GM19395 (cell line): ENCODE results near the gene NOP9.
A peak's percentile ranks its signal among the peaks of the same experiment; 100 is the strongest.
"Not testable (repeated sequence)": the region's sequence is repeated elsewhere in the genome, so short reads cannot be mapped to it uniquely, and the experiment has no call there.

Experiments used
- ATAC-seq: cut with Tn5 transposase; IDR thresholded peaks from one replicate; pipeline ENCODE4 v1.9.1; 2021; ENCODE audit warnings: mild to moderate bottlenecking, moderate library complexity; ENCODE audit not compliant: unreplicated experiment

The NOP9 gene

DNA sequence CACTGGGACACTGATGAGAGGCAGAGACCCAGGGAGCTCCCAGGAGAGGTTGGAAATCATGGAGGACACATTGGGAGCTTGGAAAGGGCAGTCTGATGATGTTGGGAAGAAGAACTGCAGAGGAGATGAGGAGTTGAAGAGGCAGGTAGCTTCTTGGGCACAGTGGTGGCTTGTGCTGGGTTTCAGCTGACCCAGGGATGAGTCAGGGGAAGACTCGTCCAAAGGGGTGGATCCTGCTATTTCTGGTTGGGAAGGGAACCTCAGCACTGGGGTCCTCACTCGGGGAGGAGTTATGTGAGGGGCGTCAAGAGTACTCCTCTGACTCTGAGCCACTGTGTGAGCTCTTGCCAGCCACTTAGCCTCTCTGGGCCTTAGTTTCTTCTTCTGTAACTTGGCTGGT is 23.7 kb downstream of the NOP9 start:
- no peak for ATAC-seq

DNA sequence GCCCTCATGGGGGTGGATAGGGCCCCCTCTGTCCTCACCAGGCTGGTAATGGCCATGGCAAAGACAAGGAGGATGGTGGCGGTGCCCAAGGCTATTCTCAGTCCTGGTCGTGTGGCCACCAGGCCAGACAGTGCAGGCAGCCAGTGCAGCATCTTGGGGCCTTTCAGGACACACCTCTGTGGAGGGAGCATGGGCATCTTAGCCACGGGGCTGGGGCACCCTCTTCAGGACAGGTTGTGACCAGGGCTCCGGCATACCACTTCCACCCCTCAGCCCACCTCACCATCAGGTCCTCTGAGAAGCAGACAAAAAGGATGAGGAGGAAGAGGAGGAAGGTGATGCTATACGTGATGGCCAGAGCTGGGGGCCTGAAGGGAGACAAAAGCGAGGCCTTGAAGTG is 24.4 kb downstream of the NOP9 start:
- ATAC-seq, result no peak

DNA sequence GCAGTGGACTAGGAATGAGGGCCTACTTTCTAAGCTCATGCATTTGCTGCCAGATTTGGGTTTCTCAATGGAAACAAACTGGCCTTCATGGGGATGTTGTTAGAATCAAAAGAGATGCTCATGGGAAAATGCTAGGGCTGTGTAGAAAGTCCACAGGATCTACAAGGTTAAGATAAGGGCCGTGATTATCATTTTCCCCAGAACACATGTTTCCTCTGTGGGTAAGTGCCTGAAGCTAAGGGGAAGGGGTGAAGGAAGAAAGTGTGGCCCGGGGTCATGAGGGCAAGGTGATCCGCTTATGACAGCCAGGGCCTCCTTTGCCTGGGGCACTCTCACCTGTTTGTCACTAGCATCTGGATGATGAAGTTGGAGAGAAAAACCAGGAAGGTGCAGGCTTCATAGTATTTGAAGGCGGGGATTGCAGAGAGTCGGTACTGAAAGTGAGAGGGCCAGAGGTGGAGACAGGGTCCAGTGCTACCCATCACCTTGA is 25.4 kb downstream of the NOP9 start:
- no peak for ATAC-seq

DNA sequence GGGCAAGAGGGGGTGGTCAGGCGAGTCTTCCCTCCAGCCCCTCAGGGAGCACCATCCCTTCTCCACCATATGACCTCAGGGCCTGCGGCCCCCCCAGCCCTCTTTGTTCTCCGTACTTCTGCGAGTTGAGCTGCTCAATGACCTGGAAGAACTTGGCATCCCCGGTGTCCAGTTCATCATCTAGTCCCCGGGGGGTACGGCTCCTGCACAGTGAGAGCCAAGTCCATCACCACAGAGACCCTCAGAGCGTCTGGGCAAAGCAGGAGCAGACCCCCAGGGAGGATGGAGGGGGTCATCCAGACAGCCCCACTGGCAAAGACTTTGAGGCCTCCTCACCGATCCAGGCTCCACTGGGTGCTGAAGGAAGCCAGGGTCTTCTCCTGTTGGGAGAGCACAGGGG is 26.3 kb downstream of the NOP9 start:
- ATAC-seq, result no peak

DNA sequence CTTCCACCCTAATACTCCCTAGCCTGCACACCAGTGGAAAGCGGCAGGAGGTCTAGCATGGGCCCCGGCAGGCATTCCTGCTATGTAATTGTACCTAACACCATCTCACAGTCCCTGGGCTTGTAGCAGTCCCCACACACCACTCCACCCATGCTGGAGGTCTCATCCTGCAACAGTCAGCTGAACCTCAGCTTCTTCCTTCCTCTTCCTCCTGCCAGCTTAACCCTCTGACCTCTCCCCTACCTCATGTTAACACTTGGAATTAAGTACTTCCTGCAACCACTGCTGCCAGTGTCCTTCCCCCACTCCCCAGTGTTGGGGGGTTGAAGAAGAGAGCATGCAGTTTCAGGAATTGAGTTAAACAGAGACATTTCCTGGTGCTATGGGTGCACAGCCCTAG is 27.7 kb downstream of the NOP9 start:
- ATAC-seq, result no peak

DNA sequence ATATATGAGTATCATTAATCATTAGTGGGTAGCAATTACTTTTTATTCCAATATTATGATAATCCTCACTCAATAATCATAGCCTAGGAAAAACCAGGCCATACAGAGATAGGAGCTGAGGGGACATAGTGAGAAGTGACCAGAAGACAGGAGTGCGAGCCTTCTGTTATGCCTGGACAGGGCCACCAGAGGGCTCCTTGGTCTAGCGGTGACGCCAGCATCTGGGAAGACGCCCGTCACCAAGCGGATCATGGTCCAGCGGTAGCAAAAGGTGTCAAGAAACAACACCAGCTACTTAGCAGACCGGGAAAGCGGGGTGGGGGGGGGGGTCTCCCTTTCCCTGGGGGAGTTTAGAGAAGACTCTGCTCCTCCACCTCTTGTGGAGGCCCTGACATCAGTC is 28.3 kb downstream of the NOP9 start:
- not testable (repeated sequence) for ATAC-seq

DNA sequence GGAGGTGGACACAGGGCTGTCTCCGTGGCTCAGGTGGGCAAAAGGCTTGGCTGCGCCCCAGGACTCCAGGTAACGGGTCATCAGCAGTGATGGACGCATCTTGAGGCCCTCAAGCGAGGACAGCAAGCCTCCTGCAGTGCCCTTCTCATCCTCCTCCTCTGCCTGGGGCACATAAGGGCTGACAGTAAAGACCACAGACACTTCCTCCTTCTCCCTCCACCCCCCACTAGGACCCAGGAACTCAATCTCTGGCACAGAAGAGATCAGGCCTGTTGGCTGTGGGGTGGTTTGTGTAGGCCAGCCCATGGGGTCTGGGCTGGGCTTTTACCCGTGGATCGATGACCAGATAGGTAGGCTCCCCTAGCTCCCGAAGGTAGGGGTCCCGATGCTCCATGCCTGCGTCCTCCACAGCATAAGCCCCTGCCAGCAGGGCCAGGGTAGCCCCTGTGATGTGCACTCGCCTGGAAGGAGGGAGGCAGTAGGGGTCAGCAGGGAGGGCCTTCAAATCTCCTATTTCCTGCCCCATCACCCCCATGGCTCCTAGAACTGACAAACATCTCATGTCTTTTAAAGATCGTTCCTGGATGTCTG is 29.5 kb downstream of the NOP9 start:
- no peak for ATAC-seq

DNA sequence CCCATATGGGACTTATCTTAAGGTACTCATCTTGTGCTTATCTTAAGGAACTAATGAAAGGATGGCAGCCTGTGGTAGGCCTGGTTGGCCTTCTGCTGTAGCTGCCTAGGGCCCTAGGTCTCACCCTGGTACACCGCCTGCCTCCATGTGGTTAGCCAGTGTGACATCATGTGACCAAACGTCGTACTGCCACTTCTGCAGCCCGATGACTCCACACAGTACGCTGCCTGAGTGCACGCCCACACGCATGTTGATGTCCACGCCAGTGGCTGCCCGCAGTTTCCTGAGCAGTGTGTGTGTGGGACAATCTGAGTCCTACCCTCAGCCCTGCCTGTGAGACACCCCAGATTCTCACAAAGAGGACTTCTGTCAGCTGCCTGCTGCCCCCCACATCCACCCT is 30.1 kb downstream of the NOP9 start:
- ATAC-seq, result no peak

DNA sequence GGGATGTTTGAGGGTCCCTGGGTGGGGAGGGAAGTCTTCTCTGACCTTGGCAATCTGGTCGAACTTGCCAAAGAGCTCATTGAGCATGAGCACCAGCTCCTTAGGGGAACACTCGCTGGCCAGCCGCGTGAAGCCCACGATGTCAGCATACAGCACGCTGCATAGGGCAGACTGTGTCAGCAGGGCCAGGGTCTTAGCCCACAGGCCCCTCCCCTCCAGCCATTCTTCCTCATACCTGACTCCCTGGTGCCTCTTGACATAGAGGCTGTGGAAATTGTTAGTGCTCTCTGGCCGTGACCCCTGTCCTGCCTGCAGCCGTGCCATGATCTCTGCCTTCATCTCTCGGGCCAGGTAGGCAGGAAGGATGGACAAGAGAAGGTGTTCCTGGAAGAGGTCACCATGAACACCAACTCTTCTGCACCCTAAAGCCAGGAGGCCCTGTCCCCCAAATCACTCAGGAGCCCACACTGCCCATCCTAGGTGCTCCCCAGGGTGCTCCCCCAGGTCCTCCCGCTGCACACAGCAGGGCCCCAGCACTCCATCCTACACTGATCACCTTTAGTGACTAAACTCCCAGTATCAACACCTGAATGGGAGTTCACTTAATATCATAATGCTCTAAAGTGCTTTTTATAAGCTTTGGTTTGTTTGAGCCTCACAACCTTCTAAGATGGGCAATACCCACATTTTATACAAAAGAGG is 31.5 kb downstream of the NOP9 start:
- ATAC-seq, result no peak

DNA sequence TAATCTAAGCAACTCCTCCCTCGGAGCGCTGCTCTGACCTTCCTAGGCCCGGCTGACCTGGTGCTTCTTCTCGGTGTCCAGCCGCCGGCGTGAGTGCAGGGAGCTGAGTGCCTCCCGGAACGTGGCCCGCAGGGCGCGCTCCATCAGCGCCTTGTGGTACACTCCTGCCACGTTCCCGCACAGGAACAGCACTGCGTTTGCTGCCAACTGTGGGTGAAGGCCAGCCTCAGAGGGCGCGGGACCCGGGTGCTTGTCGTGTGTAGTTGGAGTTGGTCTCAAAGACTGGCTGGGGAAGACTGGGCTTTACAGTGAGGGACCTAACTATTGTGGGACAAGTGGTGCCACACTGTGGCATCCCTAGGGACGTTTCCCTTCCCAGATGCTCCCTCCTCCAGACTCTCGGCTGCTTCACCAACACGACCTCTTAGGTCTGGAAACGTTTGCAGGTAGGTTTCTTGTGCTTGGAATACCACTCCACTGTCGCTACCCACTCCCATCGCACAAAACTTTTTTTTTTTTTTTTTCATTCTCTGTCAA is 32.1 kb downstream of the NOP9 start:
- ATAC-seq, result no peak

DNA sequence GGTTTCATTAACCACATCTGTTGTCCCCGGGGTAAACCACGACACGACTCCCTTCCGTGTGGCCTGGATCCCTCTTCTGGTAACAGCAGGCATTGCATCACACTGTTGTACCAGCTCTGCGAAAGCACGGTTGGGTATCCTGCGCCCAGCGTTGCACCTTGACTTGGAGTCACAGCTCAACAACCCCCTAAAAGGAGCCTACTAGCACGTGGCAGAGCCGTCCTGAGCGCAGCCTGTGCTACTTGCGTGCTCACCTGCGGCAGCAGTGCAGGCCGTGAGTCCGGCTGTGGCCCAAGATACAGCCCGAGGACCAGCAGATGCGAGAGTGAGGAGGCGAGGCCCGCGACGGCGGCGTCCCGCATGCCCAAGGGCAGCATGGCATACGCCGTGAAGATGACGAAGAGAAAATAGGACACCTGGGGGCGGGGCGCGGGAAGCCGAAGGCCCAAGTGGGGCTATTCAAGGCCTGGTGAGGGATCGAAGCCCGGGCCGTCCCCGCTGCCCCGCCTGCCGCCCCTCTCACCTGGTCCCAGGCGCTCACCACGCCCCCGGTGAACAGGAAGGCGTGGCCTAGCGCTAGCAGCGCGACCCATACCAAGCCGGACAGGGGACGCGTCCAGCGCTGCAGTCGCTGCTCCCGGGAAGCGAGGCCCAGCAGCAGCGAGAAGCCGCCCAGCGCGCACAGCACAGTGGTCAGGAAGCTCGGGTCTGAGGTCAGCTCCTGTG is 32.8 kb downstream of the NOP9 start:
- ATAC-seq, result peak; percentile 88

DNA sequence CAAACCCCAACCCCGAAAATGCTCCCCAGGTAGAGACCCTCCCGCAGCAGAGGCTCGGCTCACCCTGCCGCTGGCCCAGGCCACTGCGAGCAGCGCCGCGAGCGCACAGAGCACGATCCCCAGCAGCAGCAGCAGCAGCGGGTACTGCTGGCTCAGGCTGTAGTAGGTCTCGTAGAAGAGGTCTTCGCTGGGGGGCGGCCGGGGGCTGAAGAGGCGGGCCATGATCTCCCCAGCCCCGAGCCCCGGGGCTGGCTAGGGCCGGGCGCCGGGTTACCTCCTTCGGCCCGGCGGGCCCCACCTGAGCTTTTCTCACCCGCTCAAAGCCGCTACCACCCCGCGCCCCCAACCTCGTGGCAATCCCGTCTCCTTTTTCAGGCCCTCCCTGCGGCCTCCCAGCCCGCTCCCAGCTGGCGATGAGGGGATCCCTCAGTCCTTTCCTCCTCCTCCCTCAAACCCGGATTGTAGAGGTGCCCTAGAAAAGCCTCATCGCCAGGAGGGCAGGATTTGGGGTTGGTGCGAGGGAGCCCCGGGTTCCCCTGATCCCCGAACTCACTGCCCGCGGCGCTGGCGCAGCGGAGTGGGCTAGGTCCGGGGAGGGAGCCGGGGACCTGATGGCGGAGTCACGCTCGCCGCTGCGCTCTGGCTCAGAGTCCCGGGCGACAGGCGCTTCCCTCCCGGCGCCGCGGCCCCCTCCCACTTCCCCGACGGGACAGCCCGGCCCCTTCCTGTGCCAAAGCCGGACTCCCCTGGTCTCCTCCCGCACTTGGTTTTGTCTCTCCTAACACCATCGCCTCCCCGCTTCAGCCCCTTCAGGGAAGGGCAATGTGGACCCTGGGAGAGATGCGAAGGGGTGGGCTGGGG is 35.0 kb downstream of the NOP9 start, which contains the start of gene ADCY4:
Gene ADCY4 (minus strand): TSS at position 641 of the 861 bp plus-strand sequence. CDS start 419 bp downstream, at position 222.
- no peak for ATAC-seq

DNA sequence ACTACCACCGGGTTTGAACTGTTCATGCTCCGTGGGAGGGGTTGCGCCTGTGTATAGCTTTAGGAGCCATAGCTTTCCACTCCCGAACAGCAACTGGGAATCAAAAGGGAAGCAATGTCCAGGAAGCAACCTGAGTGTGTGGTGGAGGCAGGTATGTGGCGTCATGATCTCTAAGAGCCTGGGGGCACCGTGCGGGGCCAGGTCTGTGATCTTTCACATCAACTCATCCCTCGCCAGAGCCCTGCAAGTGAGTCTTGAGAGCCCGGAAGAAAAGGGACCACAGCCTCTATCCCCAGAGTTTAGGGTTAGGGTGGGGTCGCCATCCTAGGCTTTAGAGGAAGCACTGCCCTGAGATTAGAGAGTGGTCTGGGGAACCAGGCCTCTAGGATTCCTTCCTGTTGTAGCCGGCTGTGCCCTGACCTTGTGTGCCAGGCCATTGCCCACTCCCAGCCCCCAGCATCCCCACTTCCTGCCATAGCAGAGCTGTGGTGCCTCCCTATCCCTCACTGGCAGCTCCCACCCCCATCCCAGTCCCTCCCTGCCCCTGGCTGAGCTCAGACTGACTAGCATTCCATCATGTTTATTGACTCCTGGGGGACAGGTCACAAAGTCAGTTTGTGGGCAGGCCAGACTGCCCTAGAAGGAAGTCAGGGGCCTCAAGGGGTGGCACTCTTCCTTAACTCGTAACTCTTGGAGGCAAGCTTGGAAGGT is 36.0 kb downstream of the NOP9 start:
- no peak for ATAC-seq

DNA sequence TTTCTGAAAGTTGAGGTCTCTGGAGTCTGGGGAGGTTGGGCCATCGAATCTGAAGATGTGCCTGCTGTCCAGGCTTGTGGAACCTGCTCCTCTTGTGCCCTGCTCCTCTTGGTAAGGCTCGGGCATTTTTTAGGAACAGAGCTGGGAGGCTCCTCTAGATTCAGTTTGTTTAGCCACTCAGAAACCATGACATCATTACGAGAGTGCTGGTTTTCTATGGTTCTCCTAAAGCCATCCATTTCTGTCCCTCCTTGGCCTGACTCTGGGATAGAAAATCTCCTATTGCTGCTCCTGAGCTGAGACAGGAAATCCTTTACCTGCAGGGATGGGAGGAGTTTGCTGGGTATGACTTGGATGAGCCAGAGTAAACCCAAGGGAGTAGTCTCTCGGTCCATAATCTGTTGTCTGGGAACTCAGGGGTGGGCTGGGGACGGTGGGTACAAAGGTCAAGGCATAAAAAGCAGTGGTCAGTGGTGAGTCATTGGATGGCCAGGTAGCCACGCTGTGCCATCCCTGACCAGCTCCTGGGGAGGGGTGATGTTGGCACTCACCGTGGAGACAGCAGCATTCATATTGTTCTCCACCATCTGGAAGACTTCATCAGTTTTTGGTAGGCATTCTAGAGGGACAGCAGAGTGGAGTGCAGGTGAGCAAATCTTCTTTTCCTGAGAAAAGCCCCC is 37.6 kb downstream of the NOP9 start:
- ATAC-seq, result no peak

DNA sequence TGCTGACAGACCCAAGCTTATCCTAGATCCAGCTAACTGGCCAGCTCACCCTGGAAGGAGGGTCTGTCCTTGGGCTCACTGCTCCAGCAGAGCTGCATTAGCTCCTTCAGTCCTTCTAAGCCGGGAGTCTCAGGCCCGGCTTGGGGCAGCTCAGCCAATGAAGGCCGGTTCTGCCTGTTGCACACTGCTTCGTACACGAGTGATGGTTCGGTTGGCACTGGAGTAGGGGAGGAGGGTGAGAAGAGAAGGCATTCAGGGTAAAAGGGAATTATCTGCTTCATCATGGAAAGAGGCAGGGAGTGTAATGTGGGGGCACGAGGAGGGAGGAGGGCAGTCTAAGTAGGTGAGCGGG is 38.1 kb downstream of the NOP9 start:
- no peak for ATAC-seq

DNA sequence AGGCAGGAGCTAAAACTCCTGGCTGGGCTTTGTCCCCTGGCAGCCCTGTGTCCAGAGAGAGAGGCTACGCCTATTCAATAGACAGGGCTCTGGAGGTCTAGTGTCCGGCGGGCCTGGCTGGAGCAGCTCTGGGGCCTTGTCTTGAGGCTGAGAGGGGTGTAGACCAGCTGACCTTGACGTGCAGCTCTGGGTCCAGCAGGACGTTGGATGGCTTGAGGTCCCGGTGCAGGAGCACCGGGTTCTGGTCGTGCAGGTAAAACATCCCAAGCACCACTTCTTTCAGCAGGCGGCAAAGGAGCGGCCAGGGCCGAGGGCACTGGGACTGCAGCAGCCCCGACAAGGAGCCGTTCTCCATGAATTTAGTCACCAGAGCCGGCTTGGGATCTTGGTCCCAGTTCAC is 39.2 kb downstream of the NOP9 start:
- no peak for ATAC-seq

DNA sequence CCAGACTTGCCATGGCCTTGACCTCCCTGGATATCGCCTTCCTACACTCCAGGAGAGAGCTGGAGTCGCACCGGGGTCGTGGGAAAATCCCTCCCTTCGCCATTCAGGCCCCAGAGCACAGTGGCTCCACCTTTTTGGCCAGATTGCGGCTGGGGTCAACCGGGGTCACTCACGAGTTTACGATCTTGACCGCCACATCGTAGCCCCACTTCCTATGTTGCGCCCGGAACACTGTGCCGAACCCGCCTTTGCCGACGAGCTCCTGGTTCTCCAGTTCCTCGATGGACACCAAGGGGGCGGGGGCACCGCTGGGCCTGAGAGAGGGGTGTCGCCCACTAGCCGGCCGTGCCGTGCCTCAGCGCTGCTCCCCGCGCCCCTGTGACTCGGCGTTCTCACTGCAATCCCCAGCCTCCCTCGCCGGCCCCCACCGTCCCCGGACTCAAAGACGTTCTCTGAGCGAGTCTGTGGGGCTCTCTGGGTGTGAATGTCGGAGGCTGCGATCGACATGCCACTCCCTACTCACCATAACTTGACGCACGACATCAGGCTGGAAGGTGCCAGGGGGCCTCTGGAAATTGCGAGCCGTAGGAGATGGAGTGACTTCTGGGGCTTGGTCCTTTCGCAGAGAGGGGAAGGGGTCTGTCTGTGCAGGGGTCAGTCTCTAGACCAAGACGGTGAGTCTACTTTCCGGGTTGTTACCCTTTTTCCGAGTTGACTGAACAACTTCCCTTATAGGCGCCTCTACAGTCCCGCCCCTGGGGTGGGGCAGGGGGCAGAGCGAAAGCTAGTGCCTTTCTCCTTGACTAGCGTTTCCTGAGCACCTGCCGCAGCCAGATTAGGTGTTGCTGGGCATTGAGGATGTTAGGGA is 39.9 kb downstream of the NOP9 start, which contains the start of gene RIPK3:
Gene RIPK3 (minus strand): TSS at position 708 of the 868 bp plus-strand sequence. CDS start 165 bp downstream, at position 543.
- peak; percentile 90 for ATAC-seq

DNA sequence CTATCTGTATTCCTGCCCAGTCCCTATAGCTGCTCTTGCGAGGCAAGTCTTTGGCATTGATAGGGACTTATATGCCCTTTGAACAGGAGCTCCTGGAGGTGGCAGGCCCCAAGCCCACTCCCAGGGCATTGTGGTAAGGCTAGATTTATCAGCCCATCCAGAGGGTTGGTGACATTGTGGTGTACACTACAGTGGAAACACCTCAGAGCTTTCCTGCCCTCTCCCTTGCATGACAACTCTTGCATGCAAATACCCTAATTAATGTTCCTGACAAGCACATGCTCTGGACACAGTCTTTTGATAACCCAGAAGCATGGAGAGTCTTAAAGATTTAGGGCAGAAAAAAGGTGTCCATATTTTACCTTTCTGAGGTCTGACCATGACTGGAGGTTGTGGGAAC is 41.0 kb downstream of the NOP9 start:
- ATAC-seq, result no peak

DNA sequence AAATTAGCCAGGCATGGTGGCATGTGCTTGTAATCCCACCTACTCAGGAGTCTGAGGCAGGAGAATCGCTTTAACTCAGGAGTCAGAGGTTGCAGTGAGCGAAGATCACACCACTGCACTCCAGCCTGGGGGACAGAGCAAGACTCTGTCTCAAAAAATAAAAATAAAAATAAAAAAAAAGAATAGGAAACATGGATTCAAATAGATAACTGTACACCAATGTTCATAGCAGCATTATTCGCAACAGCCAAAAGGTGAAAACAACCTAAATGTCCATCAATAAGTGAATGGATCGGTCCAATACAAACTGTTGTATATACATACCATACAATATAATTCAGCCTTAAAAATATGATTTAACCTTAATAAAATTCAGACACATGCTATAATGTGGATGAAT is 43.2 kb downstream of the NOP9 start:
- ATAC-seq, result no peak
